GM21515 (cell line): ENCODE results near the gene SRP9.
"Not testable (repeated sequence)": the region's sequence is repeated elsewhere in the genome, so short reads cannot be mapped to it uniquely, and the experiment has no call there.

ENCODE experiments used
- ATAC-seq: cut with Tn5 transposase; IDR thresholded peaks from one replicate; pipeline ENCODE4 v1.9.1; 2021; ENCODE audit not compliant: unreplicated experiment

The SRP9 gene

DNA sequence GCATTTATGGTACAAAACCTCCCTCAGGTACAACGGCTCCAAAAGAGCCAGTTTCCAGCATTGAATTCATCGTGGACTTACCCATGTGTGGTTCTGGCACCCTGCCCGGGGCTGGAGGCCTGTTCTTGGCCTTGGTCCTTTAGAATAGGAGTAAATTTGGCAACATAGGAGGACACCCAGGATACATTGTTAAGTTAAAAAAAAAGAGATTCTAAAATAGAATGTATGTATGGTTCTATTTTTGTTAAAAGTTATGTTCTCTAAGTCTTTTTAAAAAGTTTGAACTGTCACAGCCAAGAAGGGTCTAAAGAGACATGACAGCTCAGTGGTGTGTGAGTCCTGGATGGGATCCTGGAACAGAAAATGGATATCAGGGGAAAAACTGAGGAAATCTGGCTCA lies 58.2 kb downstream of the SRP9 start:
- ATAC-seq, result no peak

DNA sequence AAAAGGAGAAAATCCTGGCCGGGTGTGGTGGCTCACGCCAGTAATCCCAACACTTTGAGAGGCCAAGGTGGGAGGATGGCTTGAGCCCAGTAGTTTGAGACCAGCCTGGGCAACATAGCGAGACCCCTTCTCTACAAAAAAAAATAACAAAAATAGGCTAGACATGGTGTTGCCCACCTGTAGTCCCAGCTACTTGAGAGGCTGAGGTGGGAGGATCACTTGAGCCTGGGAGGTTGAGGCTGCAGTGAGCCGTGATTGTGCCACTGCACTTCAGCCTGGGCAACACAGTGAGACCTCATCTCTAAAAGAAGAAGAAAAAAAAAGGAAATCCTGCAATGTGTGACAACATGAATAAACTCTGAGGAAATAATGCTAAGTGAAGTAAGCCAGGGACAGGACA lies 58.7 kb downstream of the SRP9 start:
- not testable (repeated sequence) for ATAC-seq

DNA sequence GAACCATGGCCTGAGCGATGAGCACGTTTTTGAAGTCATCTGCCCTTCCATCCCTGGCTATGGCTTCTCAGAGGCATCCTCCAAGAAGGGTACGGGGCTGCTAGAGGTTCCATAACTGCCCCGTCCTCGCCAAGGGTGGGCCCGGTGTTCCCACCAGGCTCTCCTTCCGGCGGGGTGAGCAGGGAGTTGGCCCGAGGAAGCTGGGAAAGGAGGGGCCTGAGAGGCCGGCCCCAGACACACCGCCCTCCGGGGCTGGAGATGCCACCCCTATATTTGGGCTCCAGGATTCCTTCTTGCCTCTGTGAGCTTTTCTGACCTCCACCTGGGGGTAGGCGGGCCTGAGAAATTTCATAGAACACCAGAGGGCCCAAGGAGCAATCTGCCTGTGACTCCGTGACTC lies 61.2 kb downstream of the SRP9 start:
- ATAC-seq, result no peak
